ENCODE results near the gene ZDHHC11B.
"Not testable (repeated sequence)": the region's sequence is repeated elsewhere in the genome, so short reads cannot be mapped to it uniquely, and the experiment has no call there.

The ZDHHC11B gene

GRCh38 chr5:769485-770145, 14.9 kb downstream of the ZDHHC11B start:
- not testable (repeated sequence) for DNase-seq (ENCODE audit: low read depth, low spot score)

DNA sequence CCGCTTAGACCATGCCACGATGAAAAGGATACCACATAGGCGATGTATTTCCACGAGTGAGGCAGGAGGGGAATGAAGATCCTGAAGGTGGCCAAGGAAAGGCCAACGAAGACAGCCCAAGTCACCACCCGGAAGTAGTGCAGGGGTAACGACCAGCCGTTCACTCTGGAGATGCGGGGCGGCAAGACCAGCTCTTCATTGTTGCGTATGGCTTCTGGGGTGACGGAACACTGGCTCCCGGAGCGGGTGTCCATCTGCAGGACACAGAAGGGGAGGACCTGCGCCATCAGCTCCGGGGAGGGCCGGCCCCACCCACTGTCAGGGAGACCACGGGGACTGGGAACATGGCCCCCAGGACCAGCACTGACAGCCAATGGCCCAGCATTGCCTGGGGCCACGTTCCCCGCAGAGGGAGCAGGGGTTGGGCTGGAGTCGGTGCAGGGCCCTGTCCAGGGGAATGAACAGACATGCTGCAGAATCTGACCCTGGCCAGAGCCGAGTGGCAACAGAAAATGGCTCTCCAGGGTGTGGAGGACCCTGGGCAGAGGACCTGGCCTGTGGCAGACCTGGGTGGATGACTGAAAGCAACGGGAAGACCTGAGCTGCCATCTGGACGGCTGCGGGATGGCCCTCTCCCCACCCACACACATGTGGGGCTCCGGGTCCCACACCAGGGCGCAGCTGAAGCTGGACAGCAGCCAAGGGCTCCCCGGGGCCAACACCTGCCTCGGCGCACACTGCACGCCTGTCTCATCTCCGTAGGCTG, 17.7 kb downstream of the ZDHHC11B start:
- DNase-seq (ENCODE audit: low read depth, low spot score), result no peak

GRCh38 chr5:765948-766631, 18.4 kb downstream of the ZDHHC11B start:
- no peak for DNase-seq (ENCODE audit: low read depth, low spot score)

GRCh38 chr5:763998-764781, 20.3 kb downstream of the ZDHHC11B start:
- no peak for DNase-seq (ENCODE audit: low read depth, low spot score)

DNA sequence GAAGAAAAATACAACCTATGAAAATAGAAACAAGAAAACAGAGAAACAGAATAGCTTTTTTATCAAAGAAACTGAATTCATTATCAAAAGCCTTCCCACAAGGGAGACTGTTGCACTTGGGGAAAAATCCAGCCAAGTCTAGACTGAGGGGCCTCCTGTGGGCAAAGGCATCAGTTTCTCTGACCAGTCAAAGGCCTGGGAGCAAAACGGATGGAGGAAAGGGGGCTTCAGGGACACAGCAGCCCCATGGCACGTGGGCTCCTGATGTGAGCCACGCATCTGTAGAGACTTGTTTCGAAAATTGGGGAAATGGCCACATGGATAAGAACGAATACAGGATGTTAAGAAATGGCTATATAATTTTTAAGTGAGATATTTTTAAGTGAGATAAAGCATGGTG, 21.1 kb downstream of the ZDHHC11B start:
- no peak for DNase-seq (ENCODE audit: low read depth, low spot score)

GRCh38 chr5:762996-763395, 21.5 kb downstream of the ZDHHC11B start:
- DNase-seq (ENCODE audit: low read depth, low spot score), result not testable (repeated sequence)

DNA sequence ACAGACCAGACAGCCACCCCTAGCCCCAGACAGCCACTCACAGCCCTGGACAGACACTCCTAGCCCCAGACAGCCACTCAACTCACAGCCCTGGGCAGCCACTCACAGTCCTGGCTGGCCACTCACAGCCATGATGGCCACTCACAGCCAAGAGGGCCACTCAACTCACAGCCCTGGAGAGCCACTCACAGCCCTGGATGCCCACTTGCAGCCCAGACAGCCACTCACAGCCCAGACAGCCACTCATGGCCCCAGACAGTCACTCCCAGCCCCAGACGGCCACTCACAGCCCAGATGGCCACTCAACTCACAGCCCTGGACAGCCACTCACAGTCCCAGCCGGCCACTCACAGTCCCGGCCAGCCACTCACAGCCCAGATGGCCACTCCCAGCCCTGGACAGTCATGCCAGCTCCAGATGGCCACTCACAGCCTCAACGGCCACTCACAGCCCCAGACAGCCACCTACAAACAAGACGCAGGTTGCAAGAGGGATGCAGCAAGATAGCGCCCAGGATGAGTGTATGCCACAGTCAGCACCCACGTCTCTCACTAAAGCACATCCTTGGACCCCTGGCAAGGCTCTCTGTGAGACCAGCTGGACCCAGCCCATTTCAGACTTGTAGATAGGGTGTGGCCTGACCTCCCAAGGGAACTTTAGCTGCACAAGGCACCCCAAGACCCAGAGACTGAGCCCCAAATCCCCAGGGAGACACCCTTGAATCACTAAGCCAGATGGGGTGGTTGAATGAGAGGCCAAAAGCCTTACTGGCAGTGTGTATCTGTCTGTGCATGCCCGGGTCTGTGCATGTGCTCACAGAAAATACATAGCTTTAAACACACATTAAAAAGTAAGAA, 22.4 kb downstream of the ZDHHC11B start:
- no peak for DNase-seq (ENCODE audit: low read depth, low spot score)

DNA sequence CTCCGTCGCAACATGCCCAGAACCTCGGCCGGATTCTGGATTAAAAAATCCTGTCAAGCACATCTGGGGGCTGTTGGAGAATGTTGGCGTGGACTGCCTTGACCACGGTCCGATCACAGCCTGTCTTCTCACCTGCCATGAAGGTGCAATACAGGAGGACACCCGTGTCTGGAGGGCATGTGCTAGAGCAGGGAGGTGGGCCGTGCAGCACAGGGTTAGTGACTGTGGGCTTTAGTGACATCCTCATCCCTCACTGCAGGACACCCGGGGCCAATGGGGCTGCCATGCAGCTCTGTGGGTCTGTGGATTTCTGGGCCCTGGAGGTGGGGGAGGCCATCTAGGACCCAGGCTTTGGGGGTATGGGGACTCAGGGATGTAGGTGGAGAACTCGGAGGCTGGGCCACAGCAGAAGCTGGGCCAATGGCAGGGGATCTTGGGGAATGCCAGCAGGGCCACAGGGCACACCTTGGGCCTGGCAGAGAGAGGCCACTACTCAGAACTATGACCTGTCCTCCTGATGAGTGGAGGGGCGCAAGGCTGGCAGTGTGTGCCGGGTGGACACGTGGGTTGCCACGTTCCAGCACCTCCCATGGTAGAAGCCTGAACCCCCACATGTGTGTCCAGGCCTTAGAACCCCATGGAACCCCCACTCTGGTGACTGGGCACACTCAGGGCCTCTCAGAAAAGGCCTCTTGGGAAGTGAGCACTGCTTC, 23.3 kb downstream of the ZDHHC11B start:
- no peak for DNase-seq (ENCODE audit: low read depth, low spot score)

DNA sequence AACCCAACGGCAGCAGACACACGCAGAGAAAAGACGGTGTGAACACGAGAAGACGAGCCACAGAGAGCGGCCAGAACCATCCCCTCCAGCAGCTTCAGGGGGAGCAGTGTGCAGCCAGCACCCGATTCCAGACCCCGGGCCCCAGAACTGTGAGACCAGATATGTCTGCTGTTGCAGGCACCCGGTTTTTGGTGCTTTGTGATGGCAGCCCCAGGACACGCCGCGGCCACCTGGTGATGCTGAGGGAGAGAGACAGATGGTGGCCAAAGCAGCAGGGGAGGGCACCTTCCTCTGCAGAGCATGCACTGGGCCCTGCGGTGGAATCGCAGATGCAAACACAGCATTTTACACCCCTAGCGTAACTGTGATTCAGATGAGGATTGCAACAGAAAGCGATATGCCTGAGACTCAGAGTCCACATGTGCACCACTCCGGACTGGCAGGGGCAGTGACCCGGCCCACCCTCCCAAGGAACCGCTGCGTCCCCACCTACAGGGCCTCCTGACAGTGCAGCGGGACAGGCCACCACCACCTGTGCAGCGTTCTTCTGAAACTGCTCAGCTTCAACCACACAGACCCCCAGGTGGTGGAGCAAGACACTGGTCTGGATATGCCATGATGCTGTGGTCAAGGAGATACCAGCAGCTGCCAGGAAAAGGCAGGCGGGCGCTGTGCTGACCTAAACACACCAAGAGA, 24.0 kb downstream of the ZDHHC11B start:
- DNase-seq (ENCODE audit: low read depth, low spot score), result no peak

- DNase-seq (ENCODE audit: low read depth, low spot score), result no peak
Measured at GRCh38 chr5:759781-760362, 24.7 kb downstream of the ZDHHC11B start.

DNA sequence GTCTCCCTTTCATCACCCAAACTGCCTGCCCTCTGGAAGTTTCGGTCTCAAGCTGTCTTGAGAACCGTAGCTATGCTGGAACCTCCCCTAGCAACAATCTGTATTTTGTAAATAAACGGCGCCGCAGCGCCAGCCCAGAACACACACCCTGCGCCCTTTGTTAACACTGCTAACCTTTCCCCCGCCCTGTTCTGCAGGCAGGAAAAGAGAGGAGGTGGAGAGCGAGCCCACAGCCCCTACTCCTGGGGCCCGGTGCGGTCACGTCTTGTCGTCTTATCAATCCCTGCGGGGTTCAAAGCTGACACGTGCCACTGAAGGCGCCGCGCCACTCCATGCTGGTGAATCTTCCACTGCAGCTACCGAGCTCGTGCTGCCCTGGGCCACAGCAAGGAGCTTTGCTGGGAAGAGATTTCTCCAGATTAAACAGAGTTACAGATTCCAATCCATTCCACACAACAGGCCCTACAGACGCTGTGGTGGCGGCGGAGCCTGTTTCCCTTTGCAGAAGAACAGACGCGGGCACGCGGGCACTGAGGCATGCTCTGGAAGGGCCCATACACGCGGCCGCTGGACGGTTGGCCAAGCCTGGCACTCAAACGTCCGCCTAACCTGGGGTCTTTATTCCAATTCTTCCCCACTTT, 25.3 kb downstream of the ZDHHC11B start:
- DNase-seq (ENCODE audit: low read depth, low spot score), result peak; percentile 33

- DNase-seq (ENCODE audit: low read depth, low spot score), result no peak
Measured at GRCh38 chr5:758698-759053, 25.9 kb downstream of the ZDHHC11B start.

GRCh38 chr5:757931-758697, 26.4 kb downstream of the ZDHHC11B start:
- DNase-seq (ENCODE audit: low read depth, low spot score), result no peak

GRCh38 chr5:757346-757930, 27.1 kb downstream of the ZDHHC11B start:
- DNase-seq (ENCODE audit: low read depth, low spot score), result no peak

GRCh38 chr5:756865-757345, 27.6 kb downstream of the ZDHHC11B start:
- no peak for DNase-seq (ENCODE audit: low read depth, low spot score)

DNA sequence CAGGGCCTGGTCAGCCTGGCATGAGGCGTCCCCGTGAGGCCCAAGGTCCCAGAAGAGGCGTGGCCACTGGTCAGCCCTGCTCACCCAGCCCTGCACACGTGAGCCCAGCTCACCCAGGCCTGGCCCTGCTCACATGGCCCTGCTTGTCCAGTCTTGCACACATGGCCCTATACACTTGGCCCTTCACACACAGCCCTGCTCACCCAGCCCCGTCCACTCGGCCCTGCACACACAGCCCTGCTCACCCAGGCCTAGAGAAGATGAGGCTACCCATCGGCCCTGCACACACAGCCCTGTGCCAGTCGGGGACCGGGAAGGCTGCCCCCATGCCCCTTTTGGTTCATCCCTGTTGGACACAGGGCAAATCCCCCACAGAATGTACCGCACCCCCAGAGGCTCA, 28.4 kb downstream of the ZDHHC11B start:
- DNase-seq (ENCODE audit: low read depth, low spot score), result no peak

DNA sequence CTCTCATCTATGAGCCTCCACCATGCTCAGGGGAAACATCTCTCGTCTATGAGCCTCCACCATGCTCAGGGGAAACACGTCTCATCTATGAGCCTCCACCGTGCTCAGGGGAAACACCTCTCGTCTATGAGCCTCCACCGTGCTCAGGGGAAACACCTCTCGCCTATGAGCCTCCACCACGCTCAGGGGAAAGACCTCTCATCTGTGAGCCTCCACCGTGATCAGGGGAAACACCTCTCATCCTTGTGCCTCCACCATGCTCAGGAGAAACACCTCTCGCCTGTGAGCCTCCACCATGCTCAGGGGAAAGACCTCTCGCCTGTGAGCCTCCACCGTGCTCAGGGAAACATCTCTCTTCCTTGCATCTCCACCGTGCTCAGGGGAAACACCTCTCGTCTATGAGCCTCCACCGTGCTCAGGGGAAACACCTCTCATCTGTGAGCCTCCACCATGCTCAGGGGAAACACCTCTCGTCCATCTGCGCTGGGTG, 30.3 kb downstream of the ZDHHC11B start:
- not testable (repeated sequence) for DNase-seq (ENCODE audit: low read depth, low spot score)

Data from activated CD4-positive, CD25-positive, alpha-beta regulatory T cell treated with anti-CD3 and anti-CD28 coated beads, Interleukin-2, amount 50 U/mL, for 16 hours (primary cell).